ENCODE data around the gene SH3BP2.
A peak's percentile ranks its signal among the peaks of the same experiment; 100 is the strongest.

The SH3BP2 gene

DNA sequence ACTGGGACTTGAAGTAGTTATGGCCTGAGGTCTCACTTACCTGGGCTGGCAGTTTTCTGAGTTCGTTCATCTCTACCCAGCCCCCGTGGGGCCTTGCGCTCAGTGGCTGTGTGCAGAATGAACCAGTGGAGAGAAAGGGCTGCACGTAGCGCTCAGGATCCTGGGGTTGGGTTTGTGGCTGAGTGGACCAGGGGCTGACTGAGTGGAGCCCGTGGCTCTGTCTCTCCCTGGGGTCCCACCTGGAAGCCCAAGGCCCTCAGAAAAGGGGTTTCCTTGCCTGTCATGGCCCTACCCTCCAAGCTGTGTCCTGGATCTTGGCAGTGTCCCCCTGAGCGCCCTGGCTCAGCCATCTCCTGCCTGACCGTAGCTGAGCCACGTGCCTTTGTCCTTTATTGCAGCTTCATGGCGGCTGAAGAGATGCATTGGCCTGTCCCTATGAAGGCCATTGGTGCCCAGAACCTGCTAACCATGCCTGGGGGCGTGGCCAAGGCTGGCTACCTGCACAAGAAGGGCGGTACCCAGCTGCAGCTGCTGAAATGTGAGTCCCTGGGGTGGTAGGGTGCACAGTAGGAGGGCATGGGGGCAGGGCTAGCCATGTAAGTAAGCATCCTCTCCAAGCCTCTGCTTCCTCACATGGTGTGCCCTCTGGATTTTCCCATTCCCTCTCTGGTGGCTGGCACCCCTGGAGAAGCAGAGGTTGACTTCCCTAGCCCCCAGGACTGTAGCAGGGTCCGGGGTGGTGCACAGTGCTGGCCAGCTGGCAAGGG lies 27.5 kb downstream of the SH3BP2 start:
- no peak for DNase-seq

DNA sequence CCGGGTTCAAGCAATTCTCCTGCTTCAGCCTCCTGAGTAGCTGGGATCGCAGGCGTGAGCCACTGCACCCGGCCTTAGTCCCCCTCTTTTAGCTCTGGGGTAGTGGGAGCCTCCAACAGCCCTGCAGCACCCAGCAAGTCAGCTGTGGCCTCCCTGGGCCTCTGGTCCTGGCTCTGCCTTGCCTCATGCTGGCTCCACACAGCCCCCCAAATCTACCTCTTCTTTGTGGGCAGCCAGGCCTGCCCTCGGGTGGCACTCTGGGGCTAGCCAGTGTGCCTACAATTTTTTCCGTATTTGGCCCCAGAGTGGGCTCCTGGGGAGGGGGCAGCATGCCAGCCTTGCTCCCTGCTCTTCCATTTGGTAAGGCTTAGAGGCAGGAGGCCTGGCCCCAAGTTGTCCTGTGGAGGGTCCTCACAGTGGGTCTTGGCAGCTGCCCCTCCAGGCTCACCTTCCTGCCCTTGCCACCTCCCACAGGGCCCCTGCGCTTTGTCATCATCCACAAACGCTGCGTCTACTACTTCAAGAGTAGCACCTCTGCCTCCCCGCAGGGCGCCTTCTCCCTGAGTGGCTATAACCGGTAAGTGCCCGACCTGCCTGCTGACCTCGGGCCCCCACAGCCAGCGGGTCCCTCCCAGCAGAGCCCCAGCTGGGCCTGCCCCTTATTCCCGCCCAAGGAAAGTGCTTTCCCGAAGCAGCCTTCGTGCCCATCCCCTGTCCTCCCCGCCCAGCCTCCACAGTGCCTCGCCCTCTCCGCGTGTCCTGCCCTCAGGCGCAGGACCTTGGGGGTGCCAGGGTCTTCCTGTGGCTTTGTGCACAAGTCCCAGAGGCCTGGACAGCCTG lies 29.8 kb downstream of the SH3BP2 start:
- no peak for DNase-seq

DNA sequence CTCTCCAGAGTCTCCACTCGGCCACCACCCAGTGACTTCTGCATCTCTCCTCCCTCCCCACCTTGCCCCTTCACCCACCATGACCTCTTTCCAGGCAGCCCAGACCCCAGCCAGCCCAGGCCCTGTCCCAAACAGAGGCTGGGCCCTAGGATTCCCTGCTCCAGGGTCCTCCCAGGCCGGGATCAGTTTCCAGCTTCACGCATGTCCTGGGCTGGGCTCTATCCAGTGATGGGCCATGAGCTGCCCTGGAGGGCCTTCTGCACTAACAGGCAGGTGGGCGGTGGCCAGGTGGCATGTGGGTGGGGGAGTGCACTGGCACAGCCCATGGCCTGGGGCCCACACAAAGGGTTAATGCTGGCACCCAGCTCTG lies 30.4 kb downstream of the SH3BP2 start:
- DNase-seq: no peak

DNA sequence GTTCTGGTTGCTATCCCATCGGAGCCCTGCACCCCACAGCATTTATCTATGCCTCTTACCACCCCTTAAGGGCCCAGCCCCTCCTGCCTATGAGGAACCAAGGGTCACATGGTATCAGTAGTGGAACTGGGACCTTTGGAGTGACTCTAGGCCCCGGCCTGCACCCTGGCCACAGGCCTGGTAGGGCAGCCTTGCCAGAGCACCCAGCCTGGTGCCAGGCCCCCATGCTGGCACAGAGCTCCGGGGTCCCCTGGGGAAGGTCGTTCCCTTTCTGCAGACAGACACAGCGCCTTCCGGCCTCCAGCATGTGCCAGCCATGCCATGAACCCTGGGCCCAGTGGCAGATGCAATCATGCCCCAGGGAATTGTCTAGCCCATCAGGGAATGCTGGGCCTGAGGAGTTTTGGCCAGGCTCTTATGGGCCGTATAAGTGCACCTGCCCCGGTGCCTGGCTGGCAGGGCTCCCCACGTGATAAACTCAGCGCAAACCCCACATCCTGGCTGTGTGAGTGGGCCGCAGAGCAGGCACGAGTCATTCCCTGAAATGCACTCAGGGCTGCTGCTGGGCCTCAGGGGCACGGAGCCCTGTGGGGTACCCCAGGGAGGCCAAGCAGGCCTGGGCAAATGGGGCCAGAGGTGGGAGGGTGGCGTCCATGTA lies 30.9 kb downstream of the SH3BP2 start:
- DNase-seq: no peak

DNA sequence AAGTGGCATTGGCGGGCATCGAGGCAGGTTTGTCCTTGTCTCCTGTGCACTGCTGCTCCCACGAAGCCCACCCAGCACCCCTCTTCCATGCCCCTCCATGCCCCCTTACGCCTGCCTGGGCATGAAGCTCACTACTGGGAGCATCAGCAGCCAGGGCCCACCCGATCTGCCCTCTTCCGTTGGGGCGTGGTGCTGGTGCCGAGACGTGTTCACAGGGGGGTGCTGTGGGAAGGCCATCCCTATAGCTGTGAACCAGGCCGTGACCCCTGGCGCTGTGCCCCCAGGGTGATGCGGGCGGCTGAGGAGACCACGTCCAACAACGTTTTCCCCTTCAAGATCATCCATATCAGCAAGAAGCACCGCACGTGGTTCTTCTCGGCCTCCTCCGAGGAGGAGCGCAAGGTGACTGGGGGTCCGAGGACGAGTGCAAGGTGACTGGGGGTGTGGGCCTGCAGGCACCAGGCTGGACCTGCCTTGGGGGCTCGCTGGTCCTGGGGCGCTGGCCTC lies 31.5 kb downstream of the SH3BP2 start:
- no peak for DNase-seq

DNA sequence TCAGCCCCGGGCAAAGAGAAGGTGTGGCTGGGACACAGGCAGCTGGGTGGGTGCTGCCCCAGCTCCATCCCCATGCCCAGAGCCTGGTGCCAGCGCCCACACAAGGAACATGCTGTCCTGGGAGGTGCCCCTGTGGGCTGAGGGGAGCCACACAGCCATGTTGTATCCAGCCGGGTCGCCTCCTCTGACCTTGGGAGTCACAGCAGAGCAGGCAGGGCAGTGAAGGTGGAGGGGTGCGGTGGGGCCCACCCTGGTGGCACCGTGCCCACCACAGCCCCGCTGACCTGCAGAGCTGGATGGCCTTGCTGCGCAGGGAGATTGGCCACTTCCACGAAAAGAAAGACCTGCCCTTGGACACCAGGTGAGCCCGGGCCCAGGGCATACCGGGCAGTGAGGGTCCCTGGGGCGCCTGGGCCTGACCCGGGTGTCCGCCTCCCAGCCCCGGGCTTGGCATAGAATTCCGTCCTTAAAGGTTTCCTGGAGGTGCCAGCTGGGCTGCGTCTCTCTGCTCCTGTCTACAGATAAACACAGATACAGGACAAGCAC lies 32.0 kb downstream of the SH3BP2 start:
- DNase-seq: no peak

DNA sequence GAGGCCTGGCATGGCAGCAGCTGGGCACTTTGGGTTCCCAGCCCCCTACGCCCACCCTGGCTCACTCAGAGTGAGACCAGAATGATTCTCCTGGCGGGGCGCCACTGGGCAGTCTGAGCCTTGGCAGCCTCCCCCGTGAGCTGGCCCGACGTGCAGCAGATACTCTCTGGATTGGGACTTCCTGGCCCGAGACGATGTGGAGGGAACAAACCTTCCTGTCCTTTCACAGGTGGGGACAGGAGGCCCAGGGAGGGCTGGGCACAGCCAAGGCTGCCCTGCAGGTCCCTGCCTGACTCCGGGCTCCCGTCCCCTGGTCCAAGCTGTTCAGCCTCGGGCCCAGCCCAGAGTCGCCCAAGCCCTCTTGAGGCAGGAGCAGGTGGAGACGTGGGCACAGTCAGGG lies 32.9 kb downstream of the SH3BP2 start:
- no peak for DNase-seq

DNA sequence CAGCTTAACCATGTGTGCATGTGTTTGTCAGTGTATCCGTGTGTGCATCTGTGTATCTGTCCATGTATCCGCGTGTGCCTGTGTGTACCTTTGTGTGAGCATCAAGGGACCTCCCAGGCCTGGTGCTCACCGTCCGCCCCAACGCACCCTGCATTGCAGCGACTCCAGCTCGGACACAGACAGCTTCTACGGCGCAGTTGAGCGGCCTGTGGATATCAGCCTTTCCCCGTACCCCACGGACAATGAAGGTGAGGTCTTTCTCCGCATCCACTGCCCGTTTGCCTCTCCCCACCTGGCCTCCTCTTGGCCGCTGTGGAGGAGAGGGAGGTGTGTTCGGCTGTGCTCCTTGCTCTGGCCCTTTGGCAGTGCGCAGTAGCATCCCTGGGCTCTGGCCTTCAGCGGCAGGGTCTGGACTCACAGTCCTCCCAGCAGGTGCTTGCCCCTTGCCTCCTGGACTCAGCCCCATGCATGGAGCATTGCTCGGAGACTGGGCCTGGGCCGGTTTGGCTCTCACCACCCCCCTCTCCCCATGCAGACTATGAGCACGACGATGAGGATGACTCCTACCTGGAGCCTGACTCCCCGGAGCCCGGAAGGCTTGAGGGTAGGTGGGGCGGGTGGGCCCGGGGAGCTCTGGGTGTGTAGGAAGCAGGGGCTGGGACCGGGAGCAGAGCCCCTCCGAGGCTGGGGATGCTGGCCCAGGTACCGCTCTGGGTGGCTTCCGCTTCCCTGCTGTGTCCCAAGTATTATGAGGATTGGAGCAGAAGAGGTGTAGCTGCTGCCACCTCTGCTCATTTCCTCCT lies 34.4 kb downstream of the SH3BP2 start:
- no peak for DNase-seq

DNA sequence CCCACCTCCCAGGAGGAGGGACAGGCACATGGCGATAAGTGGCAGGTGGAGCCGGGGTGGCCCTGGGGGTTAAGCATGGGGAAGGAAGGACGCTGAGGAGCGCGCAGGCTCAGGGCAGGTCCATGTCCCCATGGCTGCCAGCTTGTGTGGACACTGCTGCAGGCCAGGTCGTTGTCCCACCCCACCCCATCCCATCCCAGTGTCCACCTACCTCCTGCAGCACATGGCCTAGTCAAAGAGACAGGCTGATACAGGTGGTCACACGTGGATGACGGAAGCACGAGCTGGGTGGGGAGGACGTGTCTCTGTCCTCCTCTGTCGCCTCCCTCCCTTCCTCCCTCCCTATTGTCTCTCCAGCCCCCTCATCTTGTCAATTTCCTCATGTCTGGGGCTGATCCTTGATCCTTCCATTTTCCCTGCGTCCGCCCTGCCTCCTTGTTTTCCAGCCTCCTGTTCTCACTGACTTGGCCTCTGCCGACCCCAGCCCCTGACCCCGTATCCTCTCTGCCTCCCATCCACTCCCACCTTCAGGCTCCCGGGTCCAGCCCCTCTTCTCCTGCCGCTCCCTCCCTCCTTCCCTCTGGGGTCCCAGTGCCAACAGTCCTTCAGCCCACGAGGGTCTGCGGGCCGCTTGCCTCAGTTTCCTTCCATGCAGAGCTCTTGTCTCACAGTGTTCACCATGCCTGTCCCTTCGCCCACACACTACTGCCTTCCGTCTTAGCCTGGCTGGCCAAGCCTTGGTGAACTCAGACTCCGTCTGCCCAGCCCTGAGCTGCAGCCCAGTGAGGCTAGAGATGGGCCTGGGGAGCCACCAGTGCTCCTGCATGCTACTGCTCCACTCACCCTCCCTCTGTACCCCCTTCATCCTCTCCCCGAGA lies 35.2 kb downstream of the SH3BP2 start:
- no peak for DNase-seq

DNA sequence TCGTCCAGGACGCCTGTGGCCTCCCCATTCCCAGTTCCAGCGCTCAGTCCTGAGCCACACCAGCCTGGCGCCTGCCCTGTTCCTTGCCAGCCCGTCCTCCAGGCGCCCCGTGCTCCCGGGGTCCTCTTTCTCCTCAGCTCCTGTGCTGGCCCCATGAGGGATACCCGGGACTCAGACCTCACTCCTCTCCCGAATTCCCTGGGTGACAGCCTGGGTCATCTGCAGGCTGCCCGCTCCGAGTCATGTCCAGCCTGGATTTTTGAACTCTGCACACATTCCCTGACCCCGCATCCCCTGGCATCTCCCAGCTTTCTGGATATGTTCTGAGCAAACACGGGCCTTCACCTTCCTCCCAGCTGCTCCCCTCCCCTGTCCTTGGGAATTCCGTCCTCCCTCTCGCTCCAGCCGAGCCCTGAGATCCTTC lies 35.9 kb downstream of the SH3BP2 start:
- no peak for DNase-seq

DNA sequence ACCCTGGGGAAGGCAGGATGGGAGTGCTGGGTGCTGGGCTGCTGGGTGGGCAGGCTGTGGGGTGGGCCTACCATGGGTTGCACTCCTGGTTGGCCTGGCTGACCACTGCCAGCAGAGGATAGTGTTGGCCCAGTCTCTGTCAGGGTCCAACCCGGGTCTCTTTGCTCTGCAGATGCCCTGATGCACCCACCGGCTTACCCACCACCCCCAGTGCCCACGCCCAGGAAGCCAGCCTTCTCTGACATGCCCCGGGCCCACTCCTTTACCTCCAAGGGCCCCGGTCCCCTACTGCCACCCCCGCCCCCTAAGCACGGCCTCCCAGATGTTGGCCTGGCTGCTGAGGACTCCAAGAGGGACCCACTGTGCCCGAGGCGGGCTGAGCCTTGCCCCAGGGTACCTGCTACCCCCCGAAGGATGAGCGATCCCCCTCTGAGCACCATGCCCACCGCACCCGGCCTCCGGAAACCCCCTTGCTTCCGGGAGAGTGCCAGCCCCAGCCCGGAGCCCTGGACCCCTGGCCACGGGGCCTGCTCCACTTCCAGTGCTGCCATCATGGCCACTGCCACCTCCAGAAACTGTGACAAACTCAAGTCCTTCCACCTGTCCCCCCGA lies 36.5 kb downstream of the SH3BP2 start:
- no peak for DNase-seq

DNA sequence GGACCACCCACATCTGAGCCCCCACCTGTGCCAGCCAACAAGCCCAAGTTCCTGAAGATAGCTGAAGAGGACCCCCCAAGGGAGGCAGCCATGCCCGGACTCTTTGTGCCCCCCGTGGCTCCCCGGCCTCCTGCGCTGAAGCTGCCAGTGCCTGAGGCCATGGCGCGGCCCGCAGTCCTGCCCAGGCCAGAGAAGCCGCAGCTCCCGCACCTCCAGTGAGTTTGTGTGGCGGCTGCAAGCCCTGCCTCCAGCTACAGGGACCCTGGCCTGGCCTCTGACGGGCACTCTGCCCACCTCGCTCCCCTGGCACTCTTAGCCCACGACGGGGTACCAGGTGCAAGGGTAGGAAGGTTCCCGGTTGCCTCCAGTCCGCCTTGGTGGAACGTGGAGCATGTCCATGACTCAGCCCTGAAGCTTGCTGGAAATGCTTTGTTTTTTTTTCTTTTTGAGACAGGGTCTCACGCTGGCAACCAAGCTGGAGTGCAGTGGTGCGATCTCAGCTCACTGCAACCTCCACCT lies 37.1 kb downstream of the SH3BP2 start:
- no peak for DNase-seq

DNA sequence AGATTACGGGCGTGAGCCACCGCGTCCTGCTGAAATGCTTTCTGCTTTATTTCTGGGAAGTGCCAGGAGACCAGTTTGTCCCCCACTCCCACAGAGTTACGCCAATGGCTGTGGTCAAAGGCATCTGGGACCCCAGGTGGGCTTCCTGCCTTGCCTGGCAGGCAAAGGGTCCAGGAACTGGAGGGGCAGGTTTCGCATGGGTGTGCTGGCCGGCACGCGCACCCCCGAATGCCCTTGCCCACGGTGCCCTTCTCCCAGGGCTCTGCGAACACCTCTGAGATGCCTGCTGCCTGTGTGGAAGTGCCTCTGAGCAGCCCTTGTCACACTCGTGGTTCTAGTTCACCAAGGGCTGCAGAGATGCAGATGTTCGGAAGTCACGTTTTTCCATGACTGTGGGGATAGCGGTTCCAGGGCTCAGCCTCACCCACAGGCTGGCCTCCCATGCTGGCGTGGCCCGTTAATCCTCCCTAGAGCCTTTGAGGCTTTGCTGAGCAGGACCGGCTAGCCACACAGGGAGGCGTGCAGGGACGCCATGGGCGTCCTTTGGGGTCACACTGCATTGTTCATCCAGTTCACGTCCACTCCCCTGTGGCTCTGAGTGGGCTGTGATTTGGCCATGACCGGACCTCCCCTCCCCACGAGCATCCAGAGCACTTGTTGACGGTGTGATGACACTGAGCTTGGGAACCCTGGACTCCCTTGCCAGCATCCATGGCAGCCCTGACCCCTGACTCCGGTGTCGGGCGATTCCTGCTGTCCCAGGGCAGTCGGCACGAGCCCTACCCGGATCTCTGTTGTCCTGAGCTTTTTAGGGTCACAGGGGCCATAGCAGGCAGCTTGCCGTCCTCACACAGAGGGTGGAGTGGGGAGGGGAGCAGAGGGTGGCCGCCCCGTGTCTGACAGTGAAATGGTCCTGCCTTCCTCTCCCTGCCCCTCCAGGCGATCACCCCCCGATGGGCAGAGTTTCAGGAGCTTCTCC lies 38.0 kb downstream of the SH3BP2 start:
- DNase-seq: peak; percentile 1

DNA sequence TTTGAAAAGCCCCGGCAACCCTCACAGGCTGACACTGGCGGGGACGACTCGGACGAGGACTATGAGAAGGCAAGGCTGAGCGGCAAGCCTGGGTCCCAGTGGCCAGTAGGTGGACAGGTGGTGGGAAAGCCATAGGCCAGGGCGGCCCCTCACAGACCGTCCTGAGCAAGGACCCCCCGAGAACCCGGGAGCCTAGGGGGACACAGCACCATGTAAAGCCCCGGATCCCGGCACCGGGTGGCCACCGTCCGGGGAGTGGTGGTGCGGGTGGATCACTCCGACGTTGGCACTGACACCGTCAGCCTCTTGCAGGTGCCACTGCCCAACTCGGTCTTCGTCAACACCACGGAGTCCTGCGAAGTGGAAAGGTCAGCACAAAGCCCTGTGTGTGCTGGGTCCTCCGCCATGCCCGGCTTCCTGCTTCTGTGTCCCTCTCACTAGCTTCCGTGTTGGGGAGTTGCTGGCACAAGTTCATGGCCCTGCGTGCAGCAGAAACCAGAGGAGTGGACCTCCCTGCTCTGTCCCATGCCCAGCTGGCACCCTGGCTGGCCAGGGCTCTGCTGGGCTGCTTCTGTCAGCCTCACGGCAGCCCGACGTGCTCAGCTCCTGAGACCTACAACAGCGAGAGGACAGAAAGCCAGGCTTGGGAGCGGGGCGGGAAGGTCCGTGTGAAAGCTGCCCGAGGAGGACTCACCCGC lies 38.9 kb downstream of the SH3BP2 start:
- no peak for DNase-seq

DNA sequence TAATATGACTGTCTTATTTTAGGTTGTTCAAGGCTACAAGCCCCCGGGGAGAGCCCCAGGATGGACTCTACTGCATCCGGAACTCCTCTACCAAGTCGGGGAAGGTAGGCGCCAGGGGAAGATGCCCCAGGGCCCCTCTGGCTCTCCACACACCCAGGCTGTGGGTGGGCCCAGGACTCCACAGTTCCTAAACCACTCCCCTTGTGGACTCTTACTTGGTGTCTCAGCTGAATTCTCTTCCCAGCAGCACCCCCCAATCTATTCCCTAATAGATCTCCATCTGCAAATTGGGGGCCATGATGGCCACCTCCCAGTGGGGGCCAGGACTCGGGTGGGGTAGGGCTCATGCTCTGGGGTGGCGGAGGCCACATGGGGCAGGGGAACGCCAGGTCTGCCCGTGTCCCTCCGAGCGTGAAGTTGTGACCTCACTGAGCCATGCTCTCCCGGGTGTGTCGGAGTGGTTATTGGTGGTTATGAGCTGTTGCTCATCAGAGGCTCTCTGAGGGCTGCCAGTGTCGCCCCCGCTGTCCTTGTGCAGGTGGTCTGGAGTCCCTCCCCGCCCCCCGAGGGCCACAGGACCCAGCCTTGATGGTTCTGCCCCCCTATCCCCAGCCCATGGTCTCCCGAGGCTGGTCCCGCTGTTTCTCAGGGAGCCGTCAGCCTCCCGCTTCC lies 39.6 kb downstream of the SH3BP2 start:
- DNase-seq: no peak

DNA sequence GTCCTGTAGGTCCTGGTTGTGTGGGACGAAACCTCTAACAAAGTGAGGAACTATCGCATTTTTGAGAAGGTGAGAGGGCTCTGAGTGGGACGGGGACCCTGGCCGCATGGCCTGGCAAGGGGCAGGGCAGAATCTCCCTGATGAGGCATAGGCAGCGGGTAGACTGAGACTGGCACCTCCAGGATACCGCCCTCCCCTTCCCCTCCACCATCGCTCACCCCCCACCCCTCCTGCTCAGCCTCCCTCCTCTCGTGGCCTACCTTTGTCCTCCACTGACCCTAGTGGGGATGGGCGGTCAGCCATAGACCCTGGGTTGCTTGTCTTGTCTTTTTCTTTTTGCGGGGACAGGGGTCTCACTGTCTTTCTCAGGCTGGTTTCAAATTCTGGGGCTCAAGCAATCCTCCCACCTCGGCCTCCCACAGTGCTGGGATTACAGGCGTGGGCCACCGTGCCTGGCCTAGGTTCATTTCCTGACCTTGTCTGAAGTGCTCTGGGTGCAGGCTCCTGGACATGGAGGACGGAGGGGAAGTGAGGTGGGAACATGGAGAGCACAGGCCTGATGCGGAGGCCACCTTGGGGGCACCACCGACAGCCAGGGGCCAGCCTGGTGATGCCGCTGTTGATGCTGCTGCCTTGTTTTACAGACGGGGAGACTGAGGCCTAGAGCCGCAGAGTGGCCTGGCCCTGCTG lies 40.2 kb downstream of the SH3BP2 start:
- no peak for DNase-seq

DNA sequence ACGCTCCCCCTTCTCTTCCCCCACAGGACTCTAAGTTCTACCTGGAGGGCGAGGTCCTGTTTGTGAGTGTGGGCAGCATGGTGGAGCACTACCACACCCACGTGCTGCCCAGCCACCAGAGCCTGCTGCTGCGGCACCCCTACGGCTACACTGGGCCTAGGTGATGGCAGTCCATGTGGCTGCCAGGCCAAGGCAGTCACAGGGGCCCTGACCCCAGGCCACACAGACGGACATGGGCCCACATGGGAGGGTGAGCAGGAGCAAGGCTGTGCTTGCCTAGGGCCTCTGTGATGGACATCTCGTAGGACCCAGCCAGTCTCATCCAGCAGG lies 40.8 kb downstream of the SH3BP2 start:
- no peak for DNase-seq
